AG10803 (cell line): ENCODE measurements around the gene MRI1.

ENCODE experiments used
- DNase-seq: peaks from one replicate; pipeline ENCODE4 v3.0.0; 2010; ENCODE audit warnings: low read depth
- H3K4me3 ChIP-seq: 2 replicates; pipeline ENCODE4 v1.5.1; 2011; ENCODE audit warnings: mild to moderate bottlenecking, low read length, control low read depth
- CTCF ChIP-seq: conservative IDR thresholded peaks from 2 replicates; pipeline ENCODE4 v1.5.1; 2011; ENCODE audit warnings: mild to moderate bottlenecking, low read length, control low read depth, inconsistent platforms

The MRI1 gene

GRCh38 chr19:13803038-13803437 is 38.7 kb downstream of the MRI1 start:
- H3K4me3 ChIP-seq: no peak overlapping the region
- no peak for TF ChIP-seq CTCF
- DNase-seq: no peak

- H3K4me3 ChIP-seq: no peak overlapping the region
- TF ChIP-seq CTCF: peak; percentile 11; the same call in 1 of the 2 replicates
- no peak for DNase-seq
Measured at GRCh38 chr19:13804830-13805683, 40.7 kb downstream of the MRI1 start.

GRCh38 chr19:13806728-13807127 is 42.4 kb downstream of the MRI1 start:
- TF ChIP-seq CTCF: no peak
- no peak overlapping the region for H3K4me3 ChIP-seq
- no peak for DNase-seq

- DNase-seq: no peak
- TF ChIP-seq CTCF: no peak
- H3K4me3 ChIP-seq: no peak overlapping the region
Measured at GRCh38 chr19:13807421-13808021, 43.2 kb downstream of the MRI1 start.

- TF ChIP-seq CTCF: no peak
- no peak for DNase-seq
- no peak overlapping the region for H3K4me3 ChIP-seq
Measured at GRCh38 chr19:13808856-13809255, 44.5 kb downstream of the MRI1 start.

- no peak overlapping the region for H3K4me3 ChIP-seq
- no peak for TF ChIP-seq CTCF
- no peak for DNase-seq
Measured at GRCh38 chr19:13812544-13812943, 48.2 kb downstream of the MRI1 start.

GRCh38 chr19:13813147-13813546 is 48.8 kb downstream of the MRI1 start:
- no peak for TF ChIP-seq CTCF
- H3K4me3 ChIP-seq: no peak overlapping the region
- DNase-seq: no peak
